Parathyroid adenoma (tissue), 2 donors: ENCODE data around the gene SLC25A29.
A peak's percentile ranks its signal among the peaks of the same experiment; 100 is the strongest.

Experiments
- H2AFZ ChIP-seq: fragments of 300-600 bp; sonication (generic); one replicate; pipeline ENCODE4 v1.7.0; 2017; ENCODE audit warnings: antibody characterized with exemption, mild to moderate bottlenecking
- H3K27ac ChIP-seq: fragments of 300-600 bp; sonication (generic); one replicate; pipeline ENCODE4 v1.7.0; 2017
- H3K27me3 ChIP-seq: fragments of 300-600 bp; sonication (generic); one replicate; pipeline ENCODE4 v1.7.0; 2017; ENCODE audit warnings: low read length; ENCODE audit not compliant: control insufficient read depth, insufficient read depth
- H3K36me3 ChIP-seq: fragments of 300-600 bp; sonication (generic); one replicate; pipeline ENCODE4 v1.7.0; 2017; ENCODE audit warnings: low read length; ENCODE audit not compliant: control insufficient read depth, insufficient read depth
- H3K4me1 ChIP-seq: fragments of 300-600 bp; sonication (generic); one replicate; pipeline ENCODE4 v1.7.0; 2017; ENCODE audit warnings: control low read depth
- H3K4me2 ChIP-seq: fragments of 300-600 bp; sonication (generic); one replicate; pipeline ENCODE4 v1.7.0; 2017; ENCODE audit warnings: low read length
- H3K4me3 ChIP-seq: fragments of 300-600 bp; sonication (generic); one replicate; pipeline ENCODE4 v1.7.0; 2017; ENCODE audit warnings: low read depth, low read length
- H3K79me2 ChIP-seq: fragments of 300-600 bp; sonication (generic); one replicate; pipeline ENCODE4 v1.7.0; 2017; ENCODE audit warnings: control low read depth
- H3K9ac ChIP-seq: fragments of 300-600 bp; sonication (generic); one replicate; pipeline ENCODE4 v1.7.0; 2017; ENCODE audit warnings: mild to moderate bottlenecking
- H3K9me3 ChIP-seq: fragments of 300-600 bp; sonication (generic); one replicate; pipeline ENCODE4 v1.7.0; 2017; ENCODE audit warnings: low read length; ENCODE audit not compliant: control insufficient read depth
- CTCF ChIP-seq: fragments of 300-600 bp; sonication (generic); IDR thresholded peaks from one replicate; pipeline ENCODE4 v1.7.0; 2017; ENCODE audit warnings: antibody characterized with exemption, mild to moderate bottlenecking
- donor health status: primary hyperparathyroidism.

The SLC25A29 gene

GRCh38 chr14:100320157-100320856, 14.1 kb upstream of the SLC25A29 start:
- Histone ChIP-seq H3K36me3 (no peaks in the 10 kb centered on the region), H3K4me1 (no peaks in the 10 kb centered on the region), H2AFZ (no peak overlapping the region), H3K27ac (no peak overlapping the region), H3K4me2 (no peak overlapping the region), H3K4me3 (no peak overlapping the region), H3K79me2 (no peaks in the 10 kb centered on the region), H3K9ac (no peak overlapping the region), H3K9me3 (no peaks in the 10 kb centered on the region), H3K27me3 (no peaks in the 10 kb centered on the region)
- TF ChIP-seq CTCF = no peak

- H3K27ac ChIP-seq = no peak overlapping the region
Measured at GRCh38 chr14:100317912-100318808, 11.9 kb upstream of the SLC25A29 start.

GRCh38 chr14:100317389-100317788, 11.1 kb upstream of the SLC25A29 start:
- Histone ChIP-seq H3K9ac (no peak overlapping the region), H2AFZ (peak overlapping the region; percentile 80), H3K79me2 (no peaks in the 10 kb centered on the region), H3K36me3 (no peaks in the 10 kb centered on the region), H3K9me3 (no peaks in the 10 kb centered on the region), H3K27ac (no peak overlapping the region), H3K4me3 (no peak overlapping the region), H3K27me3 (no peaks in the 10 kb centered on the region), H3K4me2 (no peak overlapping the region), H3K4me1 (no peaks in the 10 kb centered on the region)
- TF ChIP-seq CTCF = no peak

More at GRCh38 chr14:100317912-100318808, 11.9 kb upstream of the SLC25A29 start:
- Histone ChIP-seq H3K9me3 (no peaks in the 10 kb centered on the region), H3K4me2 (peak overlapping the region; percentile 41), H2AFZ (peak overlapping the region; percentile 80), H3K79me2 (no peaks in the 10 kb centered on the region), H3K4me3 (peak overlapping the region; percentile 30), H3K36me3 (no peaks in the 10 kb centered on the region), H3K9ac (no peak overlapping the region), H3K27me3 (no peaks in the 10 kb centered on the region), H3K4me1 (no peaks in the 10 kb centered on the region)
- peak; percentile 51 for TF ChIP-seq CTCF

GRCh38 chr14:100314724-100315123, 8.5 kb upstream of the SLC25A29 start:
- Histone ChIP-seq H3K9me3 (no peaks in the 10 kb centered on the region), H3K4me1 (no peaks in the 10 kb centered on the region), H3K4me3 (no peak overlapping the region), H3K4me2 (no peak overlapping the region), H3K27ac (no peak overlapping the region), H3K9ac (no peak overlapping the region), H2AFZ (no peak overlapping the region), H3K79me2 (no peaks in the 10 kb centered on the region), H3K27me3 (no peaks in the 10 kb centered on the region), H3K36me3 (no peaks in the 10 kb centered on the region)
- TF ChIP-seq CTCF = no peak
